Eye (tissue), 1 donor: ENCODE measurements around the gene C17orf67.

Source experiments
- DNase-seq: peaks from one replicate; pipeline ENCODE4 v3.0.0-alpha.2; 2015

The C17orf67 gene

GRCh38 chr17:56804454-56804853, 29.3 kb downstream of the C17orf67 start:
- DNase-seq: no peak

- DNase-seq: no peak
These were observed 30.6 kb downstream of the C17orf67 start for GRCh38 chr17:56803071-56803470.

GRCh38 chr17:56801459-56802178, 32.1 kb downstream of the C17orf67 start:
- DNase-seq: no peak

- no peak for DNase-seq
These were observed 34.8 kb downstream of the C17orf67 start for GRCh38 chr17:56798916-56799315.

- DNase-seq: no peak
These were observed 37.2 kb downstream of the C17orf67 start for GRCh38 chr17:56796536-56796935.

- no peak for DNase-seq
These were observed 38.4 kb downstream of the C17orf67 start for GRCh38 chr17:56795221-56795865.

GRCh38 chr17:56793957-56794356, 39.8 kb downstream of the C17orf67 start:
- no peak for DNase-seq

GRCh38 chr17:56793531-56793930, 40.2 kb downstream of the C17orf67 start:
- DNase-seq: no peak

GRCh38 chr17:56792267-56792666, 41.5 kb downstream of the C17orf67 start:
- no peak for DNase-seq

GRCh38 chr17:56786989-56787482, 46.7 kb downstream of the C17orf67 start:
- no peak for DNase-seq

- DNase-seq: no peak
These were observed 47.6 kb downstream of the C17orf67 start for GRCh38 chr17:56785997-56786680.

GRCh38 chr17:56785405-56785804, 48.3 kb downstream of the C17orf67 start:
- no peak for DNase-seq

GRCh38 chr17:56782338-56782737, 51.4 kb downstream of the C17orf67 start:
- no peak for DNase-seq

GRCh38 chr17:56781906-56782305, 51.8 kb downstream of the C17orf67 start:
- no peak for DNase-seq

GRCh38 chr17:56779898-56780777, 53.6 kb downstream of the C17orf67 start:
- peak; percentile 91 for DNase-seq

- no peak for DNase-seq
These were observed 54.4 kb downstream of the C17orf67 start for GRCh38 chr17:56779322-56779721.

GRCh38 chr17:56778898-56779297, 54.8 kb downstream of the C17orf67 start:
- no peak for DNase-seq

- DNase-seq: no peak
These were observed 55.9 kb downstream of the C17orf67 start for GRCh38 chr17:56777859-56778258.

GRCh38 chr17:56774650-56775049, 59.1 kb downstream of the C17orf67 start:
- no peak for DNase-seq

GRCh38 chr17:56773124-56773523, 60.6 kb downstream of the C17orf67 start:
- DNase-seq: no peak

GRCh38 chr17:56772442-56772841, 61.3 kb downstream of the C17orf67 start:
- DNase-seq: no peak

GRCh38 chr17:56771975-56772374, 61.7 kb downstream of the C17orf67 start:
- no peak for DNase-seq

GRCh38 chr17:56771563-56771962, 62.2 kb downstream of the C17orf67 start:
- DNase-seq: no peak
